HCT116 (cell line): ENCODE results near the gene CHM. TPM values are rescaled to one million over a fixed set of nuclear protein-coding genes. Genes with fewer than 3 reads are reported as not detected.

ENCODE experiments used
- ATAC-seq: fragments of 200-7000 bp; cut with Tn5 transposase; 2 replicates; pipeline ENCODE4 v1.9.1; 2020; ENCODE audit warnings: mild to moderate bottlenecking, moderate library complexity
- Bru-seq: library from RNA; stranded (reverse); fragments of 400-500 nt; gene quantifications from one replicate; lab custom pipeline; 2021; lab: Mats Ljungman, UMichigan
- BruChase-seq, 2 experiments: library from RNA; stranded (reverse); fragments of 400-500 nt; gene quantifications; one replicate each; lab custom pipeline; 2021; lab: Mats Ljungman, UMichigan
- BruUV-seq: library from RNA; stranded (reverse); fragments of 400-500 nt; replicated peaks from 2 replicates; lab custom pipeline; 2021; lab: Mats Ljungman, UMichigan
- CTCF ChIA-PET: fragments of 300-600 bp; sonication (Branson Sonifier 250); formaldehyde crosslinking; loops from one replicate; lab custom pipeline; 2021; ENCODE audit warnings: antibody characterized with exemption; lab: Charles Lee
- POLR2A ChIA-PET: fragments of 300-600, 350-600 bp; sonication (Branson Sonifier 250); formaldehyde crosslinking; loops from one replicate; lab custom pipeline; 2021; ENCODE audit warnings: antibody characterized with exemption; lab: Charles Lee
- RAD21 ChIA-PET, 2 experiments: fragments of 300-600 bp; sonication (Branson Sonifier 250); formaldehyde crosslinking; loops; one replicate each; lab custom pipeline; 2023; ENCODE audit warnings: low total read pairs in 2 of 2; ENCODE audit not compliant: uncharacterized antibody in 2 of 2, unreplicated experiment in 2 of 2, low non-redundant PET in 1 of 2; lab: Charles Lee
- DNase-seq: peaks from one replicate; pipeline ENCODE4 v3.0.0-alpha.2; 2010; ENCODE audit warnings: low read depth, low spot score
- H2AFZ ChIP-seq: fragments of 200-600 bp; shearing (Covaris generic), sonication (generic); 2 replicates; pipeline ENCODE4 v1.6.1; 2017; ENCODE audit warnings: low read depth, mixed run types, mixed read lengths, antibody characterized with exemption, low read length; ENCODE audit not compliant: poor library complexity, severe bottlenecking
- H3K27ac ChIP-seq: 2 replicates; pipeline ENCODE4 v1.5.1; 2012; ENCODE audit warnings: low read depth, low read length
- H3K27me3 ChIP-seq: fragments of 200-600 bp; sonication (generic); 2 replicates; pipeline ENCODE4 v1.6.1; 2016; ENCODE audit warnings: mixed run types, low read length, mixed read lengths; ENCODE audit not compliant: insufficient read depth
- H3K36me3 ChIP-seq, 2 experiments: fragments of 200-500 bp in 1 of 2; fragments of 200-600 bp in 1 of 2; sonication (Bioruptor generic) in 1 of 2; sonication (generic) in 1 of 2; 2 replicates each; pipeline versions ENCODE4 v1.5.1 to v1.6.1; 2014 to 2016; ENCODE audit warnings: low read length in 2 of 2, inconsistent platforms in 1 of 2, mixed read lengths in 1 of 2, mixed run types in 1 of 2; ENCODE audit not compliant: insufficient read depth in 2 of 2, control insufficient read depth in 1 of 2
- H3K4me1 ChIP-seq, 2 experiments: fragments of 200-600 bp in 1 of 2; sonication (generic) in 1 of 2; 2 replicates each; pipeline versions ENCODE4 v1.5.1 to v1.6.1; 2012 to 2017; ENCODE audit warnings: low read length in 2 of 2, inconsistent platforms in 1 of 2, mild to moderate bottlenecking in 1 of 2, mixed read lengths in 1 of 2, mixed run types in 1 of 2, moderate library complexity in 1 of 2; ENCODE audit not compliant: insufficient read depth in 2 of 2, control insufficient read depth in 1 of 2
- H3K4me2 ChIP-seq: fragments of 200-600 bp; sonication (generic); 2 replicates; pipeline ENCODE4 v1.6.1; 2017; ENCODE audit warnings: mixed run types, low read length, mixed read lengths
- H3K4me3 ChIP-seq, 2 experiments: fragments of 200-600 bp in 1 of 2; sonication (generic) in 1 of 2; replicated peaks in 1 of 2; 2 replicates each; pipeline ENCODE4 v1.5.1; 2011 to 2016; ENCODE audit warnings: low read length in 2 of 2, control low read depth in 1 of 2, low read depth in 1 of 2, mild to moderate bottlenecking in 1 of 2, mixed read lengths in 1 of 2, mixed run types in 1 of 2
- H3K79me2 ChIP-seq: fragments of 200-600 bp; sonication (generic); 2 replicates; pipeline ENCODE4 v1.6.1; 2017; ENCODE audit warnings: mild to moderate bottlenecking, mixed run types, low read length, moderate library complexity, mixed read lengths; ENCODE audit not compliant: insufficient read depth
- H3K9ac ChIP-seq: fragments of 200-600 bp; sonication (generic); 2 replicates; pipeline ENCODE4 v1.6.1; 2016; ENCODE audit warnings: low read length, mixed read lengths
- H3K9me2 ChIP-seq: fragments of 200-600 bp; sonication (generic), shearing (Covaris generic); 2 replicates; pipeline ENCODE4 v1.6.1; 2017; ENCODE audit warnings: mixed run types, mild to moderate bottlenecking, moderate library complexity; ENCODE audit not compliant: insufficient read depth
- H3K9me3 ChIP-seq, 2 experiments: fragments of 200-500 bp in 1 of 2; fragments of 200-600 bp in 1 of 2; sonication (Bioruptor generic) in 1 of 2; sonication (generic) in 1 of 2; 2 replicates each; pipeline ENCODE4 v1.6.1; 2014 to 2017; ENCODE audit warnings: low read length in 2 of 2, mixed read lengths in 2 of 2, inconsistent platforms in 1 of 2, low read depth in 1 of 2, mild to moderate bottlenecking in 1 of 2, mixed run types in 1 of 2, moderate library complexity in 1 of 2; ENCODE audit not compliant: control insufficient read depth in 1 of 2, insufficient read depth in 1 of 2
- H4K20me1 ChIP-seq: fragments of 200-600 bp; sonication (generic), shearing (Covaris generic); 2 replicates; pipeline ENCODE4 v1.6.1; 2017; ENCODE audit warnings: mixed run types, mild to moderate bottlenecking, moderate library complexity; ENCODE audit not compliant: insufficient read depth
- ATF3 ChIP-seq: IDR thresholded peaks from 2 replicates; pipeline ENCODE4 v1.6.1; 2012
- CBX3 ChIP-seq: IDR thresholded peaks from 2 replicates; pipeline ENCODE4 v1.6.1; 2012; ENCODE audit warnings: low read depth
- CEBPB ChIP-seq: IDR thresholded peaks from 2 replicates; pipeline ENCODE4 v1.6.1; 2012; ENCODE audit warnings: low read depth
- CTCF ChIP-seq, 3 experiments: fragments of 200-600 bp in 1 of 3; sonication (generic) in 1 of 3; IDR thresholded peaks in 2 of 3; conservative IDR thresholded peaks in 1 of 3; 2 replicates each; pipeline ENCODE4 v1.5.1; 2012 to 2017; ENCODE audit warnings: low read depth in 2 of 3, low read length in 2 of 3, antibody characterized with exemption in 1 of 3, borderline replicate concordance in 1 of 3, control low read depth in 1 of 3, mild to moderate bottlenecking in 1 of 3, mixed read lengths in 1 of 3, mixed run types in 1 of 3, moderate library complexity in 1 of 3; ENCODE audit not compliant: insufficient read depth in 1 of 3
- EGR1 ChIP-seq: IDR thresholded peaks from 2 replicates; pipeline ENCODE4 v1.6.1; 2012; ENCODE audit warnings: low read depth
- ELF1 ChIP-seq: IDR thresholded peaks from 2 replicates; pipeline ENCODE4 v1.6.1; 2012; ENCODE audit warnings: low read depth, borderline replicate concordance
- EZH2 ChIP-seq: fragments of 200-600 bp; sonication (generic); IDR thresholded peaks from 2 replicates; pipeline ENCODE4 v1.6.1; 2017; ENCODE audit warnings: antibody characterized with exemption, mixed run types
- EZH2phosphoT487 ChIP-seq: fragments of 200-600 bp; IDR thresholded peaks from 2 replicates; pipeline ENCODE4 v1.6.1; 2018; ENCODE audit warnings: antibody characterized with exemption, borderline replicate concordance
- FOSL1 ChIP-seq: IDR thresholded peaks from 2 replicates; pipeline ENCODE4 v1.6.1; 2012; ENCODE audit warnings: low read depth
- JUND ChIP-seq: IDR thresholded peaks from 2 replicates; pipeline ENCODE4 v1.6.1; 2012
- POLR2A ChIP-seq: IDR thresholded peaks from 2 replicates; pipeline ENCODE4 v1.7.0; 2011; ENCODE audit warnings: borderline replicate concordance; ENCODE audit not compliant: insufficient read depth, insufficient read length; ENCODE audit errors: extremely low read depth
- POLR2AphosphoS5 ChIP-seq: IDR thresholded peaks from 2 replicates; pipeline ENCODE4 v1.6.1; 2011; ENCODE audit warnings: mild to moderate bottlenecking, low read depth, low read length, moderate library complexity
- RAD21 ChIP-seq: IDR thresholded peaks from 2 replicates; pipeline ENCODE4 v1.6.1; 2012; ENCODE audit warnings: low read depth, mild to moderate bottlenecking
- SIN3A ChIP-seq: IDR thresholded peaks from 2 replicates; pipeline ENCODE4 v1.6.1; 2012; ENCODE audit warnings: low read depth
- SP1 ChIP-seq: IDR thresholded peaks from 2 replicates; pipeline ENCODE4 v1.6.1; 2012; ENCODE audit warnings: low read depth
- SRF ChIP-seq: IDR thresholded peaks from 2 replicates; pipeline ENCODE4 v1.6.1; 2012; ENCODE audit warnings: low read depth
- YY1 ChIP-seq: IDR thresholded peaks from 2 replicates; pipeline ENCODE4 v1.6.1; 2011; ENCODE audit warnings: low read length, low read depth, moderate library complexity, mild to moderate bottlenecking; ENCODE audit not compliant: insufficient replicate concordance; ENCODE audit errors: extremely low read depth
- ZBTB33 ChIP-seq: IDR thresholded peaks from 2 replicates; pipeline ENCODE4 v1.6.1; 2011; ENCODE audit warnings: mild to moderate bottlenecking, low read length, moderate library complexity; ENCODE audit not compliant: insufficient replicate concordance; ENCODE audit errors: extremely low read depth
- ZFX ChIP-seq: fragments of 450-650 bp; IDR thresholded peaks from 2 replicates; pipeline ENCODE4 v1.6.1; 2017
- ZNF274 ChIP-seq: fragments of 200-500 bp; sonication (Bioruptor generic); IDR thresholded peaks from 2 replicates; pipeline ENCODE4 v1.6.1; 2014; ENCODE audit warnings: mild to moderate bottlenecking, low read depth, low read length, inconsistent platforms
- intact Hi-C: fragments of 100-400 bp; cut with micrococcal nuclease; formaldehyde crosslinking; loops from 2 replicates; pipeline ENCODE4 v1.10.0; 2022
- long read RNA-seq: library from polyadenylated mRNA; unstranded; transcript quantifications from one replicate; pipeline ENCODE4 v2.0.0, GENCODE V29; 2021; ENCODE audit not compliant: unreplicated experiment
- polyA plus RNA-seq: library from polyadenylated mRNA; unstranded; fragments of >200 nt; gene quantifications from 2 replicates; pipeline ENCODE4 v1.2.1, GENCODE V29; 2012; ENCODE audit warnings: missing spikeins
- total RNA-seq: library from RNA; stranded (reverse); gene quantifications from one replicate; pipeline ENCODE4 v1.2.1, GENCODE V29; 2021; ENCODE audit not compliant: unreplicated experiment
- TF ChIP-seq, protein P1 (sequence below): IDR thresholded peaks from 2 replicates; pipeline ENCODE4 v1.6.1; 2012

CHM gene
- total RNA-seq (17.1 TPM), Bru-seq, nascent RNA (percentile 66 among the genes with signal in this experiment), BruChase-seq, experiment 1, labeled RNA remaining after a 6-hour chase (percentile 62 among the genes with signal in this experiment), BruChase-seq, experiment 2, labeled RNA remaining after a 2-hour chase (percentile 60 among the genes with signal in this experiment)
- polyA plus RNA-seq = 3.8 and 4.3 TPM in 2 replicates
- long read RNA-seq, full-length matches to known transcripts = 4 of 8 reads
- long read RNA-seq, partial matches to known transcripts = 2 of 8 reads
- long read RNA-seq, other reads (novel, unspliced or antisense) = 2 of 8 reads

DNA sequence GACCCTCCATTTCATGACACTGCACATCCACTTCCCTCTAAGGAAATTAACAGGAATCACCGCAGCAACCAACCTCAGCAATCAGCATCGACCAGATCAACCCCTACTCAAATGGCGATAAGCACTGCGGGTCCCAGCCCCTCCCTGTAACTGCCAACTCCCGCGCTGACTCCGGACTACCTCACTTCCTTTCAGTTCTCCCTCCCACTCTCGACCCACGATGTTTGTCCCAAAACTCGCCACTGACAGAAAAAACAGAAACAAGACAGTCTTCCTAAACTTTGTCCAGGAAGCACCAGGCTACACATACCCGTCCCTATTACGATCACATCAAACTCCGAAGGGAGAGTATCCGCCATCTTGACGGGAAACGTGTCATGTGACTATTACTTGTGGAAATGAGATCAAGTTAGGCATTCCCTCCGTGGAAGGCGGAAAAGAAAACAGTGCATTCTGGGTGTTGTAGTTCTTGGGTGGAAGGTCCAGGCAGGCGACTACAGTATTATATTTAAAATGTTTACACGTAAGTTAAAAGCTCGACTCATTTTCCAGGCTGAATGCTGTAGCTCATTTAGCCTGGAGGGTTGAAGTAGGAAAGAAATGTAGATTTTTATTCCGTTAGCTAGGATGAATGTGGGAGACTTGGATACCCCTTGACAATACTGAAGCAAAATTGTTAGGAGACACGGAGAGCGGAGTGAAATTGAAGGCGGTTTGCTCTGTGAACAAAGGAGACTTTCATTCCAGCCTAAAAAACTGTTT is at the start of gene CHM:
TSS of gene CHM (minus strand) at position 385 of the 762 bp plus-strand sequence. CDS start at position 359, 26 bp downstream.
- Histone ChIP-seq H3K4me3 (peak within 1 kb of the TSS; percentile 69 to 84), H3K9me3 (no peaks in the 10 kb centered on the region), H3K27ac (peak within 1 kb of the TSS; percentile 72), H3K36me3 (no peaks in the 10 kb centered on the region), H3K9me2 (no peaks in the 10 kb centered on the region), H3K9ac (peak within 1 kb of the TSS; percentile 81), H2AFZ (peak within 1 kb of the TSS; percentile 78), H3K4me1 (peaks cover 0 to 4% of the 10 kb centered on the region in 2 experiments; a peak in 1 of 4 replicates), H4K20me1 (no peaks in the 10 kb centered on the region), H3K79me2 (peaks cover 36% of the 10 kb centered on the region), H3K4me2 (peak within 1 kb of the TSS; percentile 80), H3K27me3 (no peaks in the 10 kb centered on the region)
- no TSS peak for BruUV-seq
- intact Hi-C loops = no loop called here
- POLR2A ChIA-PET = no interaction called here
- ATAC-seq = peak; percentile 97
- RAD21 ChIA-PET = no interaction called here
- CTCF ChIA-PET = no interaction called here
- peak; percentile 57 for DNase-seq
- TF ChIP-seq SRF = 0 out of 2 replicates have a peak, but pooled peaks have one; percentile 39
- TF ChIP-seq CBX3 = 0 out of 2 replicates have a peak, but pooled peaks have one; percentile 28
- peak; percentile 17; the same call in 1 of the 2 replicates for TF ChIP-seq JUND
- TF ChIP-seq ZNF274 = no peak
- TF ChIP-seq EZH2phosphoT487 = no peak
- TF ChIP-seq ATF3 = no peak
- no peak; the same call in 1 of the 2 replicates for TF ChIP-seq SP1
- peak; percentile 50; the same call in 1 of the 2 replicates for TF ChIP-seq SIN3A
- no peak for TF ChIP-seq EGR1
- TF ChIP-seq, protein P1, sequence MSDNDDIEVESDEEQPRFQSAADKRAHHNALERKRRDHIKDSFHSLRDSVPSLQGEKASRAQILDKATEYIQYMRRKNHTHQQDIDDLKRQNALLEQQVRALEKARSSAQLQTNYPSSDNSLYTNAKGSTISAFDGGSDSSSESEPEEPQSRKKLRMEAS = 0 out of 2 replicates have a peak, but pooled peaks have one; percentile 25
- no peak for TF ChIP-seq FOSL1
- peak; percentile 64 for TF ChIP-seq ELF1
- TF ChIP-seq POLR2AphosphoS5 = peak; percentile 73
- no peak for TF ChIP-seq CEBPB
- TF ChIP-seq CTCF (IDR thresholded peaks at IDR 0.05 in 2 of 3, conservative IDR thresholded peaks at IDR 0.05 in 1 of 3; ENCODE audit: borderline replicate concordance in 1 of 3, insufficient read depth in 1 of 3, low read depth in 2 of 3, low read length in 2 of 3) = no peak
- TF ChIP-seq YY1 = peak; percentile 89
- TF ChIP-seq ZFX = no peak
- TF ChIP-seq RAD21 = no peak
- no peak for TF ChIP-seq EZH2
- TF ChIP-seq ZBTB33 = no peak
- peak; percentile 71 for TF ChIP-seq POLR2A
